K562 (cell line): Measurements from ENCODE around the gene JADE3. TPM values are rescaled to one million over a fixed set of nuclear protein-coding genes. Genes with fewer than 3 reads are reported as not detected.

Source experiments
- ATAC-seq: fragments of 200-7000 bp; cut with Tn5 transposase; 3 replicates; pipeline ENCODE4 v1.9.1; 2020; ENCODE audit warnings: moderate library complexity
- BruUV-seq: library from RNA; stranded (reverse); fragments of 400-500 nt; replicated peaks from 2 replicates; lab custom pipeline; 2021; lab: Mats Ljungman, UMichigan
- CTCF ChIA-PET: fragments of 300-600 bp; formaldehyde crosslinking; extraction: SDS; loops from one replicate; lab custom pipeline; 2021; ENCODE audit warnings: low intra/inter-chr PET ratio; lab: Yijun Ruan, JAX
- POLR2A ChIA-PET: fragments of 300-600, 350-650 bp; sonication (Branson Sonifier 250); formaldehyde crosslinking; extraction: SDS; loops from one replicate; lab custom pipeline; 2021; ENCODE audit warnings: antibody characterized with exemption, inconsistent platforms; lab: Yijun Ruan, JAX
- DNase-seq, 4 experiments: peaks; one replicate each; pipeline versions ENCODE4 v3.0.0 to v3.0.0-alpha.2; 2011 to 2018; ENCODE audit warnings: low spot score in 3 of 4, mixed read lengths in 3 of 4; ENCODE audit errors: extremely low read depth in 1 of 4
- FAIRE-seq: peaks from 2 replicates; lab custom pipeline; 2011; peaks lifted over from hg19 to GRCh38; lab: Jason Lieb, UNC
- H2AFZ ChIP-seq: 2 replicates; pipeline ENCODE4 v1.6.0; 2011; ENCODE audit warnings: low read depth, low read length, control low read depth, inconsistent platforms
- H3K27ac ChIP-seq: fragments of 200-600 bp; 3 replicates; pipeline ENCODE4 v1.8.0; 2011; ENCODE audit warnings: low read depth, mild to moderate bottlenecking, control low read depth, inconsistent platforms, low read length, moderate library complexity, mixed read lengths; ENCODE audit errors: extremely low read depth
- H3K27me3 ChIP-seq, 2 experiments: fragments of 300-600 bp in 1 of 2; 2 replicates in 1 of 2; 3 replicates in 1 of 2; pipeline versions ENCODE4 v1.6.0 to v1.8.0; 2011; ENCODE audit warnings: inconsistent platforms in 2 of 2, low read length in 2 of 2, mild to moderate bottlenecking in 1 of 2, mixed read lengths in 1 of 2, moderate library complexity in 1 of 2; ENCODE audit not compliant: control insufficient read depth in 2 of 2, insufficient read depth in 2 of 2
- H3K36me3 ChIP-seq: fragments of 300-600 bp; 3 replicates; pipeline ENCODE4 v1.8.0; 2011; ENCODE audit warnings: mild to moderate bottlenecking, low read length, inconsistent platforms; ENCODE audit not compliant: control insufficient read depth, insufficient read depth
- H3K4me1 ChIP-seq, 2 experiments: fragments of 200-600 bp in 1 of 2; replicated peaks in 1 of 2; 2 replicates in 1 of 2; 3 replicates in 1 of 2; pipeline versions ENCODE4 v1.5.1 to v1.8.0; 2011; ENCODE audit warnings: inconsistent platforms in 2 of 2, low read length in 2 of 2, mild to moderate bottlenecking in 1 of 2, mixed read lengths in 1 of 2, moderate library complexity in 1 of 2; ENCODE audit not compliant: control insufficient read depth in 2 of 2, insufficient read depth in 2 of 2
- H3K4me2 ChIP-seq: 2 replicates; pipeline ENCODE4 v1.6.1; 2011; ENCODE audit warnings: low read length, control low read depth, inconsistent platforms, mixed read lengths; ENCODE audit not compliant: insufficient read depth
- H3K4me3 ChIP-seq: fragments of 200-600 bp; sonication (generic), shearing (Covaris generic); 2 replicates; pipeline ENCODE4 v1.5.1; 2016; ENCODE audit warnings: control low read depth, inconsistent platforms
- H3K79me2 ChIP-seq: fragments of 200-600 bp; 3 replicates; pipeline ENCODE4 v1.8.0; 2011; ENCODE audit warnings: low read length, inconsistent platforms; ENCODE audit not compliant: control insufficient read depth, insufficient read depth
- H3K9ac ChIP-seq, 2 experiments: 2 replicates each; pipeline versions ENCODE4 v1.6.0 to v1.6.1; 2011; ENCODE audit warnings: low read depth in 2 of 2, low read length in 2 of 2, control low read depth in 1 of 2, inconsistent platforms in 1 of 2, mild to moderate bottlenecking in 1 of 2, mixed read lengths in 1 of 2; ENCODE audit not compliant: insufficient read depth in 1 of 2
- H3K9me1 ChIP-seq: one replicate; pipeline ENCODE4 v1.6.0; 2011; ENCODE audit warnings: inconsistent platforms, mild to moderate bottlenecking, low read length, moderate library complexity; ENCODE audit not compliant: control insufficient read depth, insufficient read depth
- H3K9me3 ChIP-seq: replicated peaks from 2 replicates; pipeline ENCODE4 v1.5.1; 2011; ENCODE audit warnings: low read depth, low read length, inconsistent platforms; ENCODE audit not compliant: control insufficient read depth, insufficient read depth
- H4K20me1 ChIP-seq: replicated peaks from 2 replicates; pipeline ENCODE4 v1.6.1; 2011; ENCODE audit warnings: low read length, inconsistent platforms, mixed read lengths; ENCODE audit not compliant: control insufficient read depth, insufficient read depth
- HNRNPH1 ChIP-seq: fragments of 200-400 bp; formaldehyde crosslinking; optimal IDR thresholded peaks from 2 replicates; pipeline ENCODE3; 2017; ENCODE audit warnings: low read depth, mild to moderate bottlenecking, low read length, moderate library complexity
- JUN ChIP-seq, 2 experiments: sonication (generic) in 1 of 2; formaldehyde crosslinking in 1 of 2; IDR thresholded peaks; 2 replicates each; pipeline versions ENCODE4 v1.6.1 to v1.8.0; 2012 to 2022; ENCODE audit warnings: borderline replicate concordance in 2 of 2, mild to moderate bottlenecking in 2 of 2, improper control_type of control experiment in 1 of 2, low read depth in 1 of 2, low read length in 1 of 2, missing genetic modification reagents in 1 of 2
- MAFF ChIP-seq: IDR thresholded peaks from 2 replicates; pipeline ENCODE4 v1.6.1; 2012; ENCODE audit warnings: low read length, improper control_type of control experiment
- SLC30A9 ChIP-seq: fragments of 250-450 bp; sonication (Bioruptor Pico); IDR thresholded peaks from 2 replicates; pipeline ENCODE4 v1.8.0; 2022; ENCODE audit warnings: mild to moderate bottlenecking, moderate library complexity
- U2AF2 ChIP-seq: fragments of 200-400 bp; formaldehyde crosslinking; optimal IDR thresholded peaks from 2 replicates; pipeline ENCODE3; 2017; ENCODE audit warnings: low read depth, mild to moderate bottlenecking, low read length
- ZNF280A ChIP-seq: fragments of 450-650 bp; IDR thresholded peaks from 2 replicates; pipeline ENCODE4 v1.6.1; 2018; ENCODE audit warnings: mild to moderate bottlenecking, low read depth; ENCODE audit not compliant: partially characterized antibody
- ZNF311 ChIP-seq: fragments of 250-450 bp; sonication (Bioruptor Pico); IDR thresholded peaks from 2 replicates; pipeline ENCODE4 v1.4.0; 2020; ENCODE audit warnings: mild to moderate bottlenecking, moderate library complexity
- ZNF583 ChIP-seq: fragments of 250-450 bp; sonication (Bioruptor Pico); IDR thresholded peaks from 2 replicates; pipeline ENCODE4 v1.4.0; 2020
- in situ Hi-C: fragments of 300-500 bp; cut with MboI; formaldehyde crosslinking; loops from 4 replicates; pipeline ENCODE4 v1.15.0; 2018; ENCODE audit warnings: inconsistent platforms, mixed read lengths
- intact Hi-C: fragments of 100-400 bp; cut with micrococcal nuclease; formaldehyde crosslinking; loops from 2 replicates; pipeline ENCODE4 v1.14.2; 2022
- polyA plus RNA-seq, 8 experiments: library from polyadenylated mRNA; depleted of rRNA in 4 of 8; stranded (reverse) in 5 of 8; unstranded in 3 of 8; fragments of >200 nt; fragmentation: Nextera tagmentation in 2 of 8; fragmentation: Illumina TruSeq in 1 of 8; extraction: Ambion mirVana in 2 of 8; extraction: Trizol in 1 of 8; gene quantifications; 2 replicates each; pipeline versions ENCODE4 v1.2.1 to v1.2.3, GENCODE V29; 2011 to 2014; ENCODE audit warnings: inconsistent platforms in 1 of 8, missing spikeins in 1 of 8
- total RNA-seq, 7 experiments: library from RNA; depleted of rRNA in 6 of 7; stranded (reverse); fragments of >200 nt in 6 of 7; fragmentation: Illumina TruSeq in 2 of 7; extraction: Trizol in 2 of 7; gene quantifications; 2 replicates each; pipeline versions ENCODE4 v1.2.1 to v1.2.3, GENCODE V29; 2011 to 2021; ENCODE audit warnings: low replicate concordance in 1 of 7

JADE3 gene
- total and polyA plus RNA-seq, 9 of the 15 experiments (the other 6 are each of a cell fraction or from before 2014, with no cell fraction given) = 2.6 to 10.0 (median 7.0) TPM

GRCh38 chrX:47026198-47026597 is 114.0 kb downstream of the JADE3 start:
- CTCF ChIA-PET = interaction anchor here (0.7 kb wide), 1 partner anchor 122 kb away, joined by 3 read pairs; no protein-coding TSS in a partner anchor

More at GRCh38 chrX:47026198-47026597, 114.0 kb downstream of the JADE3 start:
- Histone ChIP-seq H4K20me1 (no peaks in the 10 kb centered on the region), H3K4me3 (no peak overlapping the region), H3K4me2 (no peak overlapping the region), H2AFZ (no peak overlapping the region), H3K9ac (no peak overlapping the region), H3K4me1 (no peaks in the 10 kb centered on the region), H3K27ac (no peak overlapping the region), H3K9me3 (no peaks in the 10 kb centered on the region), H3K9me1 (no peaks in the 10 kb centered on the region), H3K27me3 (no peaks in the 10 kb centered on the region), H3K79me2 (no peaks in the 10 kb centered on the region), H3K36me3 (no peaks in the 10 kb centered on the region; the same call in 2 of the 3 replicates)
- no peak for FAIRE-seq
- POLR2A ChIA-PET = no interaction called here
- DNase-seq = no peak
- intact Hi-C loops = no loop called here
- BruUV-seq = no TSS peak
- TF ChIP-seq SLC30A9 (CRISPR knock-in tag) (no peak), ZNF280A (no peak), ZNF583 (no peak), HNRNPH1 (no peak), JUN (IDR thresholded peaks at IDR 0.05; ENCODE audit: borderline replicate concordance, low read depth, low read length) (no peak), JUN (CRISPR knock-in tag; IDR thresholded peaks at IDR 0.05; ENCODE audit: borderline replicate concordance) (no peak), U2AF2 (no peak), MAFF (no peak), ZNF311 (CRISPR knock-in tag) (no peak)
- ATAC-seq = no peak
- in situ Hi-C loops = no loop called here
